Activated CD4-positive, alpha-beta T cell treated with anti-CD3 and anti-CD28 coated beads, Interleukin-2, Interleukin-6, amounts not matched to agents 100 ng/mL and 50 ng/mL, durations not matched to agents 16 hours and 8 hours (primary cell): ENCODE measurements around the gene INPP4B.
"Not testable (repeated sequence)": the region's sequence is repeated elsewhere in the genome, so short reads cannot be mapped to it uniquely, and the experiment has no call there.

Source experiments
- DNase-seq: peaks from one replicate; pipeline ENCODE4 v3.0.0-alpha.2; 2020

The INPP4B gene

GRCh38 chr4:142121448-142122350, 724.4 kb downstream of the INPP4B start:
- DNase-seq, result no peak

- peak; percentile 44 for DNase-seq
These were observed 725.2 kb downstream of the INPP4B start for GRCh38 chr4:142120921-142121320.

- no peak for DNase-seq
These were observed 733.6 kb downstream of the INPP4B start for GRCh38 chr4:142112451-142112850.

- no peak for DNase-seq
These were observed 736.0 kb downstream of the INPP4B start for GRCh38 chr4:142110136-142110535.

- DNase-seq, result no peak
These were observed 742.1 kb downstream of the INPP4B start for GRCh38 chr4:142104041-142104440.

GRCh38 chr4:142101401-142101800, 744.7 kb downstream of the INPP4B start:
- no peak for DNase-seq

GRCh38 chr4:142100941-142101340, 745.2 kb downstream of the INPP4B start:
- DNase-seq, result no peak

- no peak for DNase-seq
These were observed 747.1 kb downstream of the INPP4B start for GRCh38 chr4:142098900-142099545.

- DNase-seq, result no peak
These were observed 747.7 kb downstream of the INPP4B start for GRCh38 chr4:142098380-142098779.

GRCh38 chr4:142097015-142097414, 749.1 kb downstream of the INPP4B start:
- DNase-seq, result no peak

- DNase-seq, result no peak
These were observed 750.1 kb downstream of the INPP4B start for GRCh38 chr4:142095886-142096605.

- DNase-seq, result no peak
These were observed 753.2 kb downstream of the INPP4B start for GRCh38 chr4:142092941-142093340.

- DNase-seq, result no peak
These were observed 754.4 kb downstream of the INPP4B start for GRCh38 chr4:142091691-142092182.

GRCh38 chr4:142091085-142091513, 755.0 kb downstream of the INPP4B start:
- no peak for DNase-seq

- no peak for DNase-seq
These were observed 757.2 kb downstream of the INPP4B start for GRCh38 chr4:142088906-142089305.

- no peak for DNase-seq
These were observed 760.4 kb downstream of the INPP4B start for GRCh38 chr4:142085513-142086292.

GRCh38 chr4:142083264-142083663, 762.8 kb downstream of the INPP4B start:
- DNase-seq, result no peak

- no peak for DNase-seq
These were observed 765.1 kb downstream of the INPP4B start for GRCh38 chr4:142081025-142081424.

GRCh38 chr4:142079959-142080358, 766.1 kb downstream of the INPP4B start:
- no peak for DNase-seq

- DNase-seq, result no peak
These were observed 769.1 kb downstream of the INPP4B start for GRCh38 chr4:142077048-142077447.

GRCh38 chr4:142068304-142068703, 777.8 kb downstream of the INPP4B start:
- DNase-seq, result not testable (repeated sequence)

GRCh38 chr4:142066562-142066961, 779.5 kb downstream of the INPP4B start:
- not testable (repeated sequence) for DNase-seq
